ENCODE measurements around the gene GALNTL6.

- TF ChIP-seq, protein P1, sequence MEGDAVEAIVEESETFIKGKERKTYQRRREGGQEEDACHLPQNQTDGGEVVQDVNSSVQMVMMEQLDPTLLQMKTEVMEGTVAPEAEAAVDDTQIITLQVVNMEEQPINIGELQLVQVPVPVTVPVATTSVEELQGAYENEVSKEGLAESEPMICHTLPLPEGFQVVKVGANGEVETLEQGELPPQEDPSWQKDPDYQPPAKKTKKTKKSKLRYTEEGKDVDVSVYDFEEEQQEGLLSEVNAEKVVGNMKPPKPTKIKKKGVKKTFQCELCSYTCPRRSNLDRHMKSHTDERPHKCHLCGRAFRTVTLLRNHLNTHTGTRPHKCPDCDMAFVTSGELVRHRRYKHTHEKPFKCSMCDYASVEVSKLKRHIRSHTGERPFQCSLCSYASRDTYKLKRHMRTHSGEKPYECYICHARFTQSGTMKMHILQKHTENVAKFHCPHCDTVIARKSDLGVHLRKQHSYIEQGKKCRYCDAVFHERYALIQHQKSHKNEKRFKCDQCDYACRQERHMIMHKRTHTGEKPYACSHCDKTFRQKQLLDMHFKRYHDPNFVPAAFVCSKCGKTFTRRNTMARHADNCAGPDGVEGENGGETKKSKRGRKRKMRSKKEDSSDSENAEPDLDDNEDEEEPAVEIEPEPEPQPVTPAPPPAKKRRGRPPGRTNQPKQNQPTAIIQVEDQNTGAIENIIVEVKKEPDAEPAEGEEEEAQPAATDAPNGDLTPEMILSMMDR (IDR thresholded peaks at IDR 0.05 in 2 of 3, conservative IDR thresholded peaks at IDR 0.05 in 1 of 3; ENCODE audit: borderline replicate concordance in 1 of 3, insufficient read depth in 1 of 3, low read depth in 2 of 3, low read length in 2 of 3) = no peak
- TF ChIP-seq ZNF274 (IDR thresholded peaks at IDR 0.05; ENCODE audit: low read depth, low read length) = no peak
These were observed 1051.9 kb downstream of the GALNTL6 start for GRCh38 chr4:172865103-172865502.
